Mesenchymal stem cell (in vitro differentiated cells and primary cell): ENCODE results near the gene KIF20B.

Experiments used
- DNase-seq: peaks from one replicate; pipeline ENCODE4 v3.0.0-alpha.2; 2013
- H2AFZ ChIP-seq: one replicate; pipeline ENCODE4 v1.6.1; 2013; ENCODE audit warnings: low read depth, mild to moderate bottlenecking, control low read depth, inconsistent platforms, low read length, moderate library complexity
- H2AK5ac ChIP-seq: 2 replicates; pipeline ENCODE4 v1.6.1; 2013; ENCODE audit warnings: low read length, moderate library complexity, mild to moderate bottlenecking, inconsistent platforms; ENCODE audit not compliant: severe bottlenecking
- H2BK120ac ChIP-seq: one replicate; pipeline ENCODE4 v1.6.1; 2013; ENCODE audit warnings: low read depth, mild to moderate bottlenecking, inconsistent platforms, low read length, moderate library complexity
- H2BK12ac ChIP-seq, 2 experiments: one replicate each; pipeline ENCODE4 v1.6.1; 2013; ENCODE audit warnings: inconsistent platforms in 2 of 2, low read length in 2 of 2, mild to moderate bottlenecking in 2 of 2, moderate library complexity in 2 of 2, control low read depth in 1 of 2
- H2BK15ac ChIP-seq: one replicate; pipeline ENCODE4 v1.6.1; 2013; ENCODE audit warnings: mild to moderate bottlenecking, low read depth, inconsistent platforms; ENCODE audit not compliant: poor library complexity, severe bottlenecking
- H2BK5ac ChIP-seq: 2 replicates; pipeline ENCODE4 v1.6.1; 2013; ENCODE audit warnings: low read depth, mild to moderate bottlenecking, low read length, control low read depth, inconsistent platforms; ENCODE audit not compliant: poor library complexity, severe bottlenecking
- H3K14ac ChIP-seq, 2 experiments: one replicate each; pipeline ENCODE4 v1.6.1; 2013; ENCODE audit warnings: inconsistent platforms in 2 of 2, low read length in 2 of 2, control low read depth in 1 of 2, mild to moderate bottlenecking in 1 of 2, moderate library complexity in 1 of 2
- H3K18ac ChIP-seq, 2 experiments: one replicate each; pipeline ENCODE4 v1.6.1; 2013; ENCODE audit warnings: inconsistent platforms in 2 of 2, low read length in 2 of 2, control low read depth in 1 of 2, low read depth in 1 of 2, mild to moderate bottlenecking in 1 of 2
- H3K23ac ChIP-seq, 2 experiments: one replicate each; pipeline ENCODE4 v1.6.1; 2013; ENCODE audit warnings: inconsistent platforms in 2 of 2, low read length in 2 of 2, mild to moderate bottlenecking in 2 of 2, moderate library complexity in 2 of 2, control low read depth in 1 of 2
- H3K27ac ChIP-seq: 2 replicates; pipeline ENCODE4 v1.5.1; 2013; ENCODE audit warnings: mild to moderate bottlenecking, moderate library complexity, low read length, control low read depth, inconsistent platforms; ENCODE audit not compliant: poor library complexity, severe bottlenecking
- H3K27me3 ChIP-seq, 2 experiments: 2 replicates each; pipeline versions ENCODE4 v1.6.1 to v1.7.0; 2013; ENCODE audit warnings: low read length in 2 of 2, mild to moderate bottlenecking in 2 of 2, moderate library complexity in 2 of 2, control low read depth in 1 of 2, inconsistent platforms in 1 of 2; ENCODE audit not compliant: control insufficient read depth in 1 of 2, insufficient read depth in 1 of 2
- H3K36me3 ChIP-seq, 2 experiments: 2 replicates each; pipeline versions ENCODE4 v1.6.1 to v1.7.0; 2013; ENCODE audit warnings: low read length in 2 of 2, control low read depth in 1 of 2, inconsistent platforms in 1 of 2, low read depth in 1 of 2, mild to moderate bottlenecking in 1 of 2; ENCODE audit not compliant: insufficient read depth in 2 of 2, control insufficient read depth in 1 of 2
- H3K4ac ChIP-seq, 2 experiments: one replicate each; pipeline ENCODE4 v1.6.1; 2013; ENCODE audit warnings: inconsistent platforms in 2 of 2, low read length in 2 of 2, mild to moderate bottlenecking in 2 of 2, moderate library complexity in 2 of 2, control low read depth in 1 of 2, low read depth in 1 of 2
- H3K4me1 ChIP-seq: 2 replicates; pipeline ENCODE4 v1.6.1; 2013; ENCODE audit warnings: low read depth, low read length, control low read depth; ENCODE audit not compliant: control insufficient read depth, insufficient read depth
- H3K4me2 ChIP-seq: 2 replicates; pipeline ENCODE4 v1.6.1; 2013; ENCODE audit warnings: low read length, mild to moderate bottlenecking, inconsistent platforms; ENCODE audit not compliant: poor library complexity, severe bottlenecking
- H3K4me3 ChIP-seq, 2 experiments: 2 replicates each; pipeline versions ENCODE4 v1.5.1 to v1.7.0; 2013; ENCODE audit warnings: low read length in 2 of 2, mild to moderate bottlenecking in 2 of 2, control low read depth in 1 of 2, low read depth in 1 of 2; ENCODE audit not compliant: insufficient read depth in 1 of 2
- H3K79me1 ChIP-seq: replicated peaks from 2 replicates; pipeline ENCODE4 v1.6.1; 2013; ENCODE audit warnings: mild to moderate bottlenecking, control low read depth, low read length, inconsistent platforms; ENCODE audit not compliant: poor library complexity, severe bottlenecking
- H3K9ac ChIP-seq: 2 replicates; pipeline ENCODE4 v1.7.0; 2013; ENCODE audit warnings: mild to moderate bottlenecking, low read length, moderate library complexity
- H3K9me3 ChIP-seq: 2 replicates; pipeline ENCODE4 v1.7.0; 2013; ENCODE audit warnings: mild to moderate bottlenecking, low read length; ENCODE audit not compliant: control insufficient read depth
- H4K8ac ChIP-seq: one replicate; pipeline ENCODE4 v1.6.1; 2013; ENCODE audit warnings: inconsistent platforms, mild to moderate bottlenecking, low read length, moderate library complexity
- H4K91ac ChIP-seq: one replicate; pipeline ENCODE4 v1.6.1; 2013; ENCODE audit warnings: mild to moderate bottlenecking, low read length, inconsistent platforms
- WGBS: methylation state at CpG from one replicate; pipeline ENCODE4 v1.1.7; 2013; ENCODE audit warnings: mixed read lengths; 5-methylcytosine and 5-hydroxymethylcytosine counted together

Gene KIF20B

DNA sequence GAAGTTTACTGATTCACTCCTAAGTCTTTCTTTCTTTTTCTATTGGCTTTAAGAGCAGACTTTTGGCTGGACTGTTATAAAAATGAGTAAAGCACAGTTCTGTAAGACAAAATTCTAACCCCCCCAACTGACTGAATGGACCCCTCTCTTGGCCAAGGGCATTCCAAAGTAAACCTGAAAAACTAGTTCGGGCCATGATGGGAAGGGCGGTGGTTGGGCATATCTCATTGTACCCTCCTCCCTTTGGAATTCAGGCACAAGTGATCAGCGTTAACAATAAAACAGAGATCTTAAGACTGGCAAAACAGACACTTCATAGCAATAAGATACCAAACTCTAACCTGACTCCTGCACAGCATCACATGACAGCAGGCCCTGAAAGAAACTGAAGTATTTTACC lies 6.1 kb upstream of the KIF20B start:
- Histone ChIP-seq H3K27me3 (no peaks in the 10 kb centered on the region), H4K91ac (no peak overlapping the region), H2BK120ac (no peak overlapping the region), H3K4me1 (peaks cover 3% of the 10 kb centered on the region), H3K79me1 (peaks cover 1% of the 10 kb centered on the region), H3K14ac (no peak overlapping the region), H3K4me3 (no peak overlapping the region), H3K9ac (no peak overlapping the region), H4K8ac (no peak overlapping the region), H3K27ac (no peak overlapping the region), H2AFZ (no peak overlapping the region), H3K4ac (no peak overlapping the region), H3K4me2 (no peak overlapping the region), H2AK5ac (no peak overlapping the region), H2BK5ac (no peak overlapping the region), H3K23ac (no peak overlapping the region), H3K9me3 (no peaks in the 10 kb centered on the region), H2BK15ac (no peak overlapping the region), H3K36me3 (no peaks in the 10 kb centered on the region), H2BK12ac (no peak overlapping the region), H3K18ac (no peak overlapping the region)
- WGBS, result 100% methylated on average over 3 of the region's 3 CpGs
- DNase-seq, result no peak

DNA sequence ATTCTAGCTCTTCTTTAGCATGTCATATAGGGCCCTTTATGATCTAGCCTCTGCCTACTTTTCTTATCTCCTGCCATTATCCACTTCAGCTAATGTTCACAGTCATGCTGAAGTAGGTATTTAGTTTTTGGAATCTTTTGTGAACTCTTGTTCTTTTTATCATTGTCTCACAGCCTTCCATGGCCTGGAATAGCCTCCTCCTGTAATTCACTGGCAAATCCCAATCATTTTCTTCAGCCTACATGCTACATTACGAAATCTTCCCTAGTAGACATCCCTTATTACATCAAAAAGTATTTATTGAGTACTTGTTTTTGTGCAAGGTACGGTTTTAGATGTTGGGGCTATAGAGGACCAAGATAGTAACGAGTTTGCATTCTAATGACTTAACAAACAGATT lies 3.4 kb upstream of the KIF20B start:
- no peaks in the 10 kb centered on the region for H3K9me3 ChIP-seq
- no peak overlapping the region for H3K4ac ChIP-seq
- no peak overlapping the region for H3K9ac ChIP-seq
- no peak for DNase-seq
- H2BK15ac ChIP-seq, result no peak overlapping the region
- no peak overlapping the region for H2AFZ ChIP-seq
- WGBS, result no CpG with 5 or more reads among the region's 3 CpGs
- H3K14ac ChIP-seq, result no peak overlapping the region
- no peak overlapping the region for H4K8ac ChIP-seq
- H3K36me3 ChIP-seq, result no peaks in the 10 kb centered on the region
- H3K27ac ChIP-seq, result no peak overlapping the region
- H3K4me3 ChIP-seq, result no peak overlapping the region
- no peak overlapping the region for H2AK5ac ChIP-seq
- H3K23ac ChIP-seq, result no peak overlapping the region
- H3K4me1 ChIP-seq, result peaks cover 5% of the 10 kb centered on the region
- no peak overlapping the region for H2BK12ac ChIP-seq
- no peak overlapping the region for H4K91ac ChIP-seq
- H3K18ac ChIP-seq, result no peak overlapping the region
- no peaks in the 10 kb centered on the region for H3K27me3 ChIP-seq
- no peak overlapping the region for H2BK5ac ChIP-seq
- H2BK120ac ChIP-seq, result no peak overlapping the region
- H3K79me1 ChIP-seq, result peaks cover 4% of the 10 kb centered on the region
- H3K4me2 ChIP-seq, result no peak overlapping the region

GRCh38 chr10:89699581-89700064 lies 1.8 kb upstream of the KIF20B start:
- Histone ChIP-seq H2BK15ac (no peak overlapping the region), H2AK5ac (no peak overlapping the region), H3K4ac (no peak overlapping the region), H3K27ac (no peak overlapping the region), H3K27me3 (no peaks in the 10 kb centered on the region), H3K4me3 (no peak overlapping the region), H4K91ac (no peak overlapping the region), H4K8ac (no peak overlapping the region), H3K14ac (no peak overlapping the region), H2BK12ac (no peak overlapping the region), H2AFZ (no peak overlapping the region), H2BK5ac (no peak overlapping the region), H3K4me1 (peaks cover 5% of the 10 kb centered on the region), H3K9me3 (no peaks in the 10 kb centered on the region), H3K79me1 (peaks cover 2% of the 10 kb centered on the region), H3K36me3 (no peaks in the 10 kb centered on the region), H3K4me2 (no peak overlapping the region), H3K23ac (no peak overlapping the region), H3K18ac (no peak overlapping the region), H2BK120ac (no peak overlapping the region), H3K9ac (no peak overlapping the region)
- no peak for DNase-seq
- 100% methylated on average over 1 of the region's 2 CpGs for WGBS

- H3K9me3 ChIP-seq, result no peaks in the 10 kb centered on the region
- no peaks in the 10 kb centered on the region for H3K27me3 ChIP-seq
- H2BK5ac ChIP-seq, result peak overlapping the region; percentile 97
- H3K79me1 ChIP-seq, result peaks cover 2% of the 10 kb centered on the region
- H2AFZ ChIP-seq, result peak overlapping the region; percentile 83
- H3K9ac ChIP-seq, result peak overlapping the region; percentile 93
- H3K4me1 ChIP-seq, result peaks cover 5% of the 10 kb centered on the region
- under 1% methylated on average over 8 of the region's 8 CpGs for WGBS
- H4K8ac ChIP-seq, result peak overlapping the region; percentile 90
- no peaks in the 10 kb centered on the region for H3K36me3 ChIP-seq
- peak overlapping the region in 1 of 2 experiments; percentile 47 for H3K4ac ChIP-seq
- H3K4me2 ChIP-seq, result peak overlapping the region; percentile 33
- no peak overlapping the region for H3K23ac ChIP-seq
- H3K18ac ChIP-seq, result peak overlapping the region; percentile 77 to 81
- H3K27ac ChIP-seq, result peak overlapping the region; percentile 89
- no peak overlapping the region for H2BK12ac ChIP-seq
- no peak overlapping the region for H2AK5ac ChIP-seq
- no peak for DNase-seq
- peak overlapping the region in 1 of 2 experiments; percentile 68 for H3K14ac ChIP-seq
- peak overlapping the region; percentile 90 for H4K91ac ChIP-seq
- H2BK15ac ChIP-seq, result peak overlapping the region; percentile 86
- peak overlapping the region; percentile 80 to 100 for H3K4me3 ChIP-seq
- H2BK120ac ChIP-seq, result no peak overlapping the region
These were observed 508 bp upstream of the KIF20B start for GRCh38 chr10:89700923-89701241.
